Raji (cell line): Measurements from ENCODE around the gene MCRIP1.

Experiments
- POLR2A ChIP-seq: IDR thresholded peaks from 2 replicates; pipeline ENCODE4 v1.6.1; 2011; ENCODE audit warnings: low read depth, low read length, control low read depth; ENCODE audit not compliant: insufficient read depth

The MCRIP1 gene, protein sequence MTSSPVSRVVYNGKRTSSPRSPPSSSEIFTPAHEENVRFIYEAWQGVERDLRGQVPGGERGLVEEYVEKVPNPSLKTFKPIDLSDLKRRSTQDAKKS

DNA sequence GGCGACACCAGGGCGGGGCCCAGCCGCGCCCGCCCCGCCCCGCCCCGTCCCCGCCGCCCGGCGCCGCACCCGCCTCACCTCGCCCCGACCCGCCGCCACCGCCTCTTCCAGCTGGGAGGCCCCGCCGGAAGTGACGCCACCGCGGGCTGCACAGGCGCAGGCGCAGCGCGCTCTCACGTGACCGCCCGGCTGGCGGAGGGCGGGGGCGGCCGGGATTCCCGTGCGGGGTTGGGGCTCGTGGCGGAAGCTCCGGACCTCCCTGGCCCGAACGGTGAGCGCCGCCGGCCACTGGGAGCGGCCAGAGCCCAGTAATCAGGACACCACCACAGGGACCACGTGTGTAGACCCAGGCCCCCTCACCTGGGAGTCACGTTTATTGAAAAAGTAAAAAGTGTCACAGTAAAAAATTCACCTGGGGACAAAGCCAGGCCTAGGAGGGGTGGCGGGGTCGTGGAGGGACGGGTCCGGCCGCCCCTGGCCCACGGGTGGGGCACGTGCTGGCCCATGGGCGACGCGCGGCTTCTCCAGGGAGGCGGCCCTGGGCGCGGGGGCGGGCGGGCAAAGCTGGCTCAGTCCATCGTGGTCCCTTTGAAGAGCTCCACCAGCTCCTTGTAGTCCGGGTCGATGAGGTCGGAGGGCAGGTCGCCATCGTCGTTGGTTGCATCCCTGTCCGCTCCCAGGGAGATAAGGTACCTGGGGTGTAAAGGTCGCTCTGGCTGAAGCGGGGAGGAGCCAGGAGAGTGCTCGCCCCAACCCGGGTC lies at the start of gene MCRIP1:
TSS of gene MCRIP1 (minus strand) at position 132 of the 761 bp plus-strand sequence. CDS start 8,785 bp downstream, outside the sequence.
- peak; percentile 80 for TF ChIP-seq POLR2A

DNA sequence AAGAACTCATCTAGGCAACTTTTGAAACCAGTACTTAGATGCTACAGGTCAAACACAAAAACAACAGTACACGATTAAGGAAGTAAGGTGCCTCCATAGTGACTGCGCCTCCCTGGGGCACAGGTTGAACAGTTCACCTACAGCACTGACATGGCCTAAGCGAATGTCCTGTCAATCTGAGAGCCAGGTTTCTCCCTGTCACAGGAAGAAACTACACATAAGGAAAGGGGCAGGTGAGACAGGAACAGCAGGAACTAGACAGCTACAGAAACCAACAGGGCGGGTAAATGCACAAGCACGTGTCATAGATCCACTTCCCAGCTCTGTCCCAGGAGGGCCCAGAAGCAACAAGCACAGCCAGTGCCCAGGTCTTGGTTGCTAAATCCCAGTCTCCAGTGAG lies 46.0 kb upstream of the MCRIP1 start:
- TF ChIP-seq POLR2A, result no peak

DNA sequence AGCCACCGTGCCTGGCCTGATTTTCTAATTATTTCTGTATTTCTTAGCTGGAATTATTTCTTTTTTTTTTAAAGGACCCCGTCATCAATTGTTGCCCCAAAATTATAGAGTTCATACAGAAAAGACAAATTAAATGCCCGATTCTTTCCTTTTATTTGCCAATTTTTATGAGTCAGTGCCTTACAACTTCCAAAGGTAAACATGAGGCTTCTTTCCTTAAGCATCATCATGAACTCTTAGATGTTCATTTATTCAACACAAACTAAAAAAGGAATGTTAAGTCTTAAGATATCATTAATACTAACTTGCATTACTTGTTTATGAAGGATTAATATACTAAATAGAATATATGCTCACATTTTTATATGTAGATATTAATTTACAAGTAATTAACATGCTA lies 45.2 kb upstream of the MCRIP1 start:
- no peak for TF ChIP-seq POLR2A

DNA sequence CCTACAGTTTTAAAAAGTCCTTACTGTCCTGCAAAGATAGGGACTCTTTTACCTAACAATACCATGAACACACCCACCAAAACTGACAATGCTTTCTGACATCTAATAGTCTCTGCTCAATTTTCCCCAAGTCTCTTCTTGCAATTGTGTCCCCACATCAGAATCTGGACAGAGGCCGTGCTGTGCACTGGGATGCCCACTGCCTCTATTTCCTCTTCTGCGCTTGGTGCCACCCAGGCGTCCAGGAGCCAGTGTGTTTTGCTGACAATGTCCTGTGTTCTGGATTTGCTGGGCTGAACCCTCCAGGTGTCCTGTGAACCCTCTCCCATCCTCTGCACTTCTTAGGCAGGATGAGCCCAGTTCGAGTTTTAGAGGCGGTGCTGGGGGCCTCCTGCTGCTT lies 44.5 kb upstream of the MCRIP1 start:
- no peak for TF ChIP-seq POLR2A

DNA sequence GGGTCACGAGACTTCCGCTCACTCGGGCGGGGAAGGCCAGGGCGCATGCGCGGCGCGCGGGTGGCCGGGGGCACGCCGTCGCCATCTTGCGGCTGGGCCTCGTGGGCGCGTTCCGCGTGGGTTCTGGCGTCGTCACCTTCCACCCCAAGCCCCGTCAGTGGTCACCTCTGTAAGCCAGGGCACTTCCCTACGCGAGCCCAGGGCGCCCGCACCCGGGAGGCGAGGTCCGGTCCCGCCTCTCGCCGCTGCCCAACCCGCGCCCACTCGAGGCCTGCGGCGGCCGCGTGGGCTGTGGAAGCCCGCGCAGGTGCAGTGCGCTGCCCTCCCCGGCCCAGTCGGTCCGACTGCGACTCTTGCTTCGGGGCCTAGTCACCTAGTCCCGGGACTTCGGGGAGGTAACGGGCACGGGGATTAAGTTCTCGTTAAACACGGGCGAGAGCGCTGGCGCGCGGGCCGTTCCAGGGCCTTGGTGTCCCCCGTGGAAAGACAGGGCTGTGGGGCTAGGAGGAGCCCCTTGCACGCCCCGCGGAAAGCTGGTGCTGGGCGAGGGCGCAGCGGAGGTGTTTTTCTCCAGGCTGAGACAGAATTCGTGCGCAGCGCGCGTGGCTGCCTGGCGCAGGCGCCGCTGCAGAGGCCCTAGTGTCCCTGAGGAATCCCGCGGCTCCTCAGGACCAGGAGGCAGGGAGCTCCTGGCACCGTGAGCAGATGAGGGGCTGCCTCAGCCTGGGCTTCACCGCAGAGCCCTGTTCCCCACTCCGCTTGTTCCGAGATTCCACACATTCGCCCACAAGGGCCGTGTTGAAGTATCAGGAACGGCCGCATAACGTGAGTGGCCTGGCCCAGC lies 38.5 kb upstream of the MCRIP1 start:
- TF ChIP-seq POLR2A, result peak; percentile 77

DNA sequence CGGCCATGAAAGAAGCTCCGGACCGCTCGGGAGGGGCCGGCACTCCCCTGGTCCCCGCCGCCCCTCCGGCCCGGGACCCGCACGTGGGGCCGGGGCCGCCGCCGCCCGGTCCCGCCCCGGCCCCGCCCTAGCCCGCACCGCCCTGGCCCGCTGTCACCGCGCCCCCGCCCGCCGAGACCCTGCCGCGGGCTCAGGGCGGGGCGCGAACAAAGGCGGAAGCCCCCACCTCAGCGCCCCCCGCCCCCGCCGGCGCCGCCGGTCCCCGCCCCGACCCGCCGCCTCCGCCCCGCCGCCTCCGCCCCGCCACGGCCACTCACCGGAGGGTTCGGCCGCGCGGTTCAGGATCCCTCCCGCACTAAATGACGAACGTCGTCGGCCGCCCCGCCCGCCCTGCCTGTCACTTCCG lies 37.9 kb upstream of the MCRIP1 start, which contains the start of gene ARHGDIA:
TSS of gene ARHGDIA (minus strand) at position 357 of the 406 bp plus-strand sequence. CDS start 1,407 bp downstream, outside the sequence.
- TF ChIP-seq POLR2A, result no peak

DNA sequence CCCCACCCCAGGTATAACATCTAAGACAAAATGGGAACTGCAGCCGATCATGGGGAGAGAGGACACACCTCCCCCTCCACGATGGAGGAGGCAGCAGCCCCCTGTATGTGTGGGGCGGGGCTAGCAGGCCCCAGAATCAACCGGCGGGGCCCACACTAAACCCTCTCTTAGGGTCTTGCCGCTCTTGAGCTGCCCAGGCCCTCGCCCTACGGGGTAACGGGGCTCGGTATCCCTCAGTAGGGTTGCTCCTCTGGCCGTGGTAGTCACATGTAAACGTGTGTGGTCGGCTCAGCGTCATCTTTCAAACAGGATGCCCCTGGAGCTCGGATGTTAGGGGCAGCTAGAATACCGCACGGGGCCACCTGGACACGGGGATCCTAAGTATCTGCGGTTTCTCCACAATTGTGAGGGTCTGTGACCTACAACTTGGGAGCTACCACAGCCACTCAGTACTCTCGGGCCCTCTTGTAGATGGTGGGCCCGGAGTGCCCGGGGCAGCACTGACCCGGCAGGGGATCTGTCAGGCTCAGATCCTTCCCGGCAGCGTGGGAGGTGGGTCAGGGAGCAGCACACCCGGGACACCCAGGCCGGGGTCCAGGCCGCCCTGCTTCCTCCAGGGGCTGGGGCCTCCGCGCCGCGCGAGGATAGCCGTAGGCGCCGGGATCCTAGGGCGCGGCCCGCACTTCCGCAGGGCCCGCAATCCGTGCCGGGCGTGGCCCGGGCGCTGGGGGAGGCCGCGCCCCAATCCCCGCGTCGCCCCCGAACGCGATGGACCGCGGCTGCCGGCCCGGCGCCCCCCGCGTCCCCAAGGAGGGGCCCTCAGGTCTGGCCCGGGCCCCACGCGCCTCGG lies 37.3 kb upstream of the MCRIP1 start:
- TF ChIP-seq POLR2A, result no peak

DNA sequence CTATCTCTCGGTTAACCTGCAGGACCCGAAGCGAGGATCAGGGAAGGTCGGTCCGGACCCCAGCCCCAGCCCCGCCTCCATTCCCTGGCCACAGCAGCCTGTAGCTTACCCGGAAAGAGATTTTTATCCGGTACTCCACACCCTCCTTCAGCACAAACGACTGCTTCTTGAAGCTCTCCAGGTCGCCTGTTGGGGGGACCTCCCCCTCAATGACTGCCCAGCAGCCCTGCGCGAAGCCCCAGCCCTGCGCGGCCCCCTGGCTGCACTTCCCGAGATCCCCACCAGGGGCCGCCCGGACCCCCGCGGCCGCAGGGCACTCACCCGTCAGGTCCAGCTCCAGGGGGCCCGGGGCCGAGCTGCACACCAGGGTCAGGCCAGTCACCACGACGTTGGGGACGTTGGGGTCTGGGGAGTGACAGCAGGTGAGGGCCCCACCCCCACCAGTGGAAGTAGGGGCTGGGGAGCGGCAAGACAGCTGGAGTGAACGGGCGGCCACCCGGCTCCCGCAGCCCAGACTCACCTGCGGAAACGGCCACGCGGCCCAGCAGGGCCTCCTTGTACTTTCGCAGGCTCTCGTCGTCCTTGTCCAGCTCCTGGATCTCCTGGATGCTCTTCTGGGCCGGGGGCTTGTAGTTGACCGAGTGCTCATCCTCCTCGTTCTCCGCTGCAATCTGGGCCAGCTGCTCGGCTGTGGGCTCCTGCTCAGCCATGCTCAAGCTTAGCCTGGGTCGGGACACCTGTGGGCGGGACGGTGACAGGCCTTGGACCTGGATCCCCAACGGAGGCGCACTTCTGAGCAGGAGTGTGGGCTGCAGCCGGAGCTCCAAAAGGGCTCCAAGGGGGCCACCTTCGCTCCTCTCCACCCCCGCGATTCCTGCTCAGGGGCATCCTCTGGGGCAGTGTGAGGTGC lies 36.4 kb upstream of the MCRIP1 start:
- TF ChIP-seq POLR2A, result no peak

DNA sequence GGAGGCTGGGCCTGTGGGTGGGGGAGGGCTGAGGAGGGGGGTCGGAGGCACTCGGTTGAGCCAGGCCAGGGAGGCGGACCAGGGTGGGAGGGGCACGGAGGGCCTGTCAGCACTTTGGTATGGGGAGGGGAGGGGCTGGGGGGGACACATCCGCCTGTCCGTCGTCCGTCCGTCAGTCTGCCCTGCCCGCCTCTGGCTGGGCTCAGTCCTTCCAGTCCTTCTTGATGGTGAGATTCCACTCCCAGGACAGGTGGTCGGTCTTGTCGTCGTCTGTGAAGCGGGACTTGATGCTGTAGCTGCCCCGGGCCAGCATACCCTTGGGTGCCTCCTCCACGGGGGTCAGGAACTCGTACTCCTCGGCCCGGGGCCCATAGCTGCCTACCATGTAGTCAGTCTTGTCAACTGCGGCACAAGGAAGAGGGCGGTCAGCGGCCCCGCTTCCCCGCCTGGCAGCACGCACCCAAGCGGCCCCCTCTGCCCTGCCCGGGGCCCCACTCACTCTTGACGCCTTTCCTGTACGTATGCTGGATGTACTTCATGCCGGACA lies 35.7 kb upstream of the MCRIP1 start:
- TF ChIP-seq POLR2A, result no peak

DNA sequence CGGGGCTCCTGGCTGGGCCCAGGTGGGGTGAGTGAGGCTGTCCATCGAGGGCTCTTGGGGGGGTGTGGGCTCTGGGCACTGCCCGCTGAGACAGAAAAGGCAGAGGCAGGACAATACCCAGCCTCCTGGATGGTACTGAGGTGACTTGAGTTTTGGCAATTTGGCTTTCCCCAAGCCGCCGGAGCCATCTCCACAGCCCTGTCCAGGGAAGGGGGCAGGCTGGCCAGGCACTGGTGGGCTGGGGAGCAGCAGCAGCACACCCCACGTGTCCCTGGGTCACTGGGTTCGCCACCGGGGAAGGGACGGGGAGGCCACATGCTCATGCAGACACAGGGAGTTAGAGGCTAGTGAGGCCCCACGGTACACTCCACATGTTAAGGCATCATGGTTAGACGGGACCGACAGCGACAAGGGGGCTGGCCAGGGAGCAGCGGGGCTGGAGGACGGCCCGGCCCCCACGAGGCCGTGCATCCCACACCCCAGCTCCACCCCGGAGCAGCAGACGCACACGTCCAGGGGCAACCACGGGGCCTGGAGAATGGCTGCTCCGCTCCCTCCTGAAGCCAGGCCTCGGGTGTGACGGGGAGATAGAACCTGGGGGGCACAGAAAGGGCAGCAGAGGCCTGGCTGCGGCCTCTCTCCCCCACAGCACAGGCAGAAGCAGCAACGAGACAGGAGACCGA lies 35.0 kb upstream of the MCRIP1 start:
- peak; percentile 48; the same call in 1 of the 2 replicates for TF ChIP-seq POLR2A

DNA sequence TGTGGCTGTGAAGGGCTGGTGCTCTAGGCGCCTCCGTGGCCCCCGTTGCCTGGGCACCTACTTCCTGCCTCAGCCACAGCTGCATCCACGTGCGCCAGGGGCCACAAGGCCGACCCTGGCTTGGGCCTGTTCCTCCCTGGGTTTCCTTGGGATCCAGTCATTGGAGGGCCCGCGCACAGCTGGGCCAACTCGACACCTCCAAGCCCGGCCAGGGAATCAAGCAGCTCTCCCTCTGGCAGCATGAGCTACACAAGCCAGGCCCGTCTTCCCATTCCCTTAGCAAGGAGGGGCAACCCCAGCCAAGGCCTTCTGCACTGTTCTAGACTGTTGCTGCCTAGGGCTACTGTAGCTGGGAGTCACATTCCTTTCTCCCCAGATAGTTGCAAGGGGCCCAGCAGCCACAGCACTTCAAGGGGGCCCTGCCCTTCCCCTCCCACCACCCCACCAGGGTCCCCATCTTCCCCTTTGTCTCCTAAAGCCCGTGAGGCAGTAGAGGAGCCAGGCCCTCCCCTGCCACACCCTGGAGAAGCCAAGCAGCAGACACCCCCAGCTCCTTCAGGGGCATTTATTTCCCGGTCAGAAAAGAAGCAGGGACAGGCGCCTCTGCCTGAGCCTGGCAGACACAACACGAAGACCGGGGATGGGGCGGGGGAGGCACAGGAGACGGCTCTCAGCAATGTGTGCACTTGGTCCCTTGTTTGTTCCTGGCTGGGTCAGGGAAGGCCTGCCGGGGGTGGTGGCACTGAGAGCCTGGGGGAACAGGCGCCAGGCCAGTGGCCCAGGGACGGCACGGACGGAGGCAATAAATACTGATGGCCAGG lies 34.3 kb upstream of the MCRIP1 start:
- peak; percentile 71 for TF ChIP-seq POLR2A
